IPS DF 19.7 (cell line): ENCODE results near the gene DNAJC5.

ENCODE experiments used
- DNase-seq: peaks from one replicate; pipeline ENCODE4 v3.0.0-alpha.2; 2013; ENCODE audit warnings: low read depth, low spot score

Gene DNAJC5

DNA sequence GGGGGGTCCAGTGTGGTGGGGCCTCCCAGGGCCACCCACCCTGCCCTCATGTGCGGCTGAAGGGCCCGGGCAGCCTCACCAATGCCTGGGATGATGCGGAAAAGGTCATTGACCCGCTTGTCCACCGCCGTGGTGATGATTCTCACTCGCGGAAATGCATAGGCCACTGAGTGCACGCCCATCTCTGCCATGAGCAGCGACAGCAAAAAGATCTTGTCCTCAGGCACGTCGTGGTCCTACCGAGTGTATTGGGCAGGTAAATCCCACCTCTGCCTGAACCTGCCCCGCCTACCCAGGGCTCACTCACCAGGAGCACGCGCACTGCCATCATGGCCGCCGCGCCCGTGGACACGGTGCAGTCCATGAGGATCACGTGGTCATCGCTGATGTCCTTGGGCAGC, 45.1 kb downstream of the DNAJC5 start:
- DNase-seq, result no peak

DNA sequence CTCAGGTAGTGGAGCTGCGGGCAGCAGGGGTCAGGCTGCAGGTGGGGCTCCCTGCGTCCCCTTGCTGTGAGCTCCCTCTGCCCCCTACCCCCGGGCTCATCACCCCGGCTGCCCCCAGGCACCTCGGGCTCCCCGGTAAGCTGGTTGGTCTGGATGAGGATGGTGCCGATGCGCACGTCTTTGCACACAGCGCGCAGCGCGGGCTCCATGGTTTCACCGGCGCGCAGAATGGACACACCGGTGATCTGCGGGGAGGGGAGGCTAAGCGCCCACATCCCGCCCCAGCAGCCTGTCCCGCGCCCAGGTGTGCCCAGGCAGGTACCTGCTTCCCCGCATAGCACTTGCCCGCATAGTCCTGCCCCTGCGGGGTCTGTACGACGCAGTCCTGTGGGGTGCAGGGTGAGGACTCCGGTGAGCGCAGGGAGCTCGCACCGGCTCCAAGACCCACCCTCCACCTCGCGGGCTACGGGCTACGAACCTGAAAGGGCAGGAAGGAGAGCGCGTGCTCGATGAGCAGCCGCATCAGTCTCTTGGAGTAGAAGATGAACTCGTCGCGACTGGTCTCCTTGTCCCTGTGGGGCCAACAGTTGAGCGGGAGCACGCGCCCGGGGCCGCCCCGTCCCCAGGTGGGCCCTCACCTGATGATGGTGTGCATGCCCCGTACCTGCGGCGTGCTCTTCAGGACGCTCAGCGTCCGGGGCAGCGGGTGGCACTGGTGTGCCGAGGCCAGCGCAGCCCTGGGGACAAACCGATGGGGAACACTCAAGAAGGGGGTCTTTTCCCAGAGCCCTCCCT, 45.7 kb downstream of the DNAJC5 start:
- DNase-seq, result no peak

DNA sequence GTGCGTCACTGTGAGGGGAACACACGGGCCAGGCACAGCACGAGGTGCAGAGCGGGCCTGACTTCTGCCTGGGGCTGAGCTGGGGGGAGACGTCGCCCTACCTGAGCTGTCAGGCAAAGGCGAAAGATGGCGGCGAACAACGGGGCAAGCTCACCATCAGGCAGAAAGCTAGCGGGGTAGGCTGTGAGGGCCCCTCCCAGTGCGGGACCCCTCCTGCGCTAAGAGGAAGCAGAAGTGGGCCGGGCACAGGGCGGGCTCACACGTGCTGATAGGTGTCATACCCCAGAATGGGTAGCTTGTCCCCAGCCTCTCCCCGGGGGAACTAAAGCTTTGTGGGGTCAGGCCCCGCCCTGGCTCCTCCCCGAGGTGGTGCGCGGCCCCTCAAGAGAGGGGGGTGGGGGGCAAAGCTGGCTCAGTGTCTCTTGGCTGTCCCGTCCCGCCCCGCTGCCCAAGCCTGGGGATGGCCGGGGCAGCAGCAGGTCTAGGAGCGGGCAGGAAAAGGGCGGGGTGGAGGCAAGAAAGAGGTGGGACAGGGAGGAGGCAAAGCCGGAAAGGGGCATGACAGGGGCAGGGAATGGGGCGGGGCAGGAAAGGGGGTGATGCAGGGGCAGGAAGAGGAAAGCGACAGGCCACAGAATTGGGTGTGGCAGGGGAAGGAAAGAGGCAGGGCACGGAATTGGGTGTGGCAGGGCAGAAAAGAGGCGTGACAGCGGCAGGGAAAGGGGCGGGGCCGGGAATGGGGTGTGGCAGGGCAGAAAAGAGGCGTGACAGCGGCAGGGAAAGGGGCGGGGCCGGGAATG, 46.6 kb downstream of the DNAJC5 start:
- DNase-seq, result no peak

DNA sequence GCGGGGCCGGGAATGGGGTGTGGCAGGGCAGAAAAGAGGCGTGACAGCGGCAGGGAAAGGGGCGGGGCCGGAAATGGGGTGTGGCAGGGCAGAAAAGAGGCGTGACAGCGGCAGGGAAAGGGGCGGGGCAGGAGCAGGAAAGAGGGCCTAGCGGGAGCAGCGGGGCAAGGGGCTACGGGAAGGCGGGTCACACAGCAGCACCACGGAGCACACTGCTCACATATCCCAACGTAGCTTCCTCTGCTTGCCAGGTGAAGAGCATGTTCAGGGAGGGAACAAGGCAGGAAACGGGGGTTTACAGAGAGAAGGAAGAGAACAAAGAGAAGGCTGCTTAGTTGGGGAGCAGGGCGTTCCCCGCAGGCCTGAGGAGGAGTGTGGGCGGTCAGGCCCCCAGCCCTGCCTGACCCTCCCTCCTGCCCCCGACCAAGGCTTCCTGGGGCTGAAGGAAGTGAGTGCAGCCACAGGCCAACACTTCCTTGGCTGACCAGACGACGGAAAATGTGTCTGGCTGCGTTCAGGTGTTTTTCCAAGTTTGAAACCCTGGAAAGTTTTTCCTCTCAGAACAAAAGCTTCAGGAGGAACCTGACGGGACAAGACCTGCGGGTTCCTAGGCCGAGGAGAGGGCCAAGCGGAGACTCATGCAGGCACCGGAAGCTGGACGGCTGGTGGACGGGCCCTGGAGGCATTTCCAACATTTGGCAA, 47.5 kb downstream of the DNAJC5 start:
- DNase-seq, result no peak

DNA sequence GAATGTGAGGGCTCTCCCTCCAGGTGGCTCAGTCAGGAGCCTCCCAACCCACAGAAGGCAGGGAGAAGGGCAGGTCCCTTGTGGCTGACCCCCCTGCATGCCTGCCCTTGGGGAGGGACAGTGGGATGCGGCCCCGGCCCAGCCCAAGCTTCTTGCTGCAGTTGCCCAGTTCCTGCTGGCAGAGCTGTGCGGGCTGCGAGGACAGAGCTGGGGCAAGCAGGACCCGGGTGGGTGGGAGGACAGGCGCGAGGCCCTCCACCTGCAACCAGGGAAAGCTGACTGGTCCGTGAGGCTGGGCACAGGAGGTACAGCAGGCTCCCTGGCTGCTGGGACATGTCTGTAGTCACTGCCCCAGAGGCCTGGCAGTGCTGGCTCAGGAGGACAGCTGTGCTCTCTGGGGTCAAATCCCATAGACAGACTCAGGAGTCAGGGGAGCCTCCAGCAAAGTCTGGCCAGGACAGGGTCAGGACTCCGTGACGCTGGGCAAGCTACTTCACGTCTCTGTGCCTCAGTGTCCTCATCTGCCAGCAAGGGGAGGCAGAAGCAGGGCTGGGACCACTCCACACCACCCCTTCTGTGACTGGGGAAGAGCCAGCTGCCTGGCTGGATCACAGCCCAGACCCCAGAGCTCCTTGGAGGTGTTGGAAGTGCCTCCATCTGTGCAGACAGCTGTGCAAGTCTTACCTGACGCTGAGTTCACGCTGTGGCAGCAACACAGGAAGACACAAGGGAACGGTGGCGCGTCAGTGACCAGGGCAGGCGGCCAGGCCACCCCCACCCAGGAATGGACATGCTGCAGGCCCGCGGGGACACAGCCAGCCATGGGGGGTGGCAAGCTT, 48.3 kb downstream of the DNAJC5 start:
- DNase-seq, result no peak

DNA sequence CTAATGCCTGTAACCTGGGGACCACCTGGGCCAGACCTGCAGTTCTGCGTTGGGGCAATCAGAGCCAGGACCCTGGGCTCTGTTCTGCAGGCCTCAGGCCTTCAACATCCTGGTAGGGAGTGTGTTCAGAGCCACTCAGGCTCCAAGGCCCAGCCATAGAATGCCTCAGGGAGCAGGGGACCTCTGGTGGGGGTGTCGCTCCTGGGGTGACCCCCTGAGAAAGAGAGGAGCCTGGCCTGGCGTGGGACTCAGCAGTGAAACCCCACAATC, 48.8 kb downstream of the DNAJC5 start:
- no peak for DNase-seq

DNA sequence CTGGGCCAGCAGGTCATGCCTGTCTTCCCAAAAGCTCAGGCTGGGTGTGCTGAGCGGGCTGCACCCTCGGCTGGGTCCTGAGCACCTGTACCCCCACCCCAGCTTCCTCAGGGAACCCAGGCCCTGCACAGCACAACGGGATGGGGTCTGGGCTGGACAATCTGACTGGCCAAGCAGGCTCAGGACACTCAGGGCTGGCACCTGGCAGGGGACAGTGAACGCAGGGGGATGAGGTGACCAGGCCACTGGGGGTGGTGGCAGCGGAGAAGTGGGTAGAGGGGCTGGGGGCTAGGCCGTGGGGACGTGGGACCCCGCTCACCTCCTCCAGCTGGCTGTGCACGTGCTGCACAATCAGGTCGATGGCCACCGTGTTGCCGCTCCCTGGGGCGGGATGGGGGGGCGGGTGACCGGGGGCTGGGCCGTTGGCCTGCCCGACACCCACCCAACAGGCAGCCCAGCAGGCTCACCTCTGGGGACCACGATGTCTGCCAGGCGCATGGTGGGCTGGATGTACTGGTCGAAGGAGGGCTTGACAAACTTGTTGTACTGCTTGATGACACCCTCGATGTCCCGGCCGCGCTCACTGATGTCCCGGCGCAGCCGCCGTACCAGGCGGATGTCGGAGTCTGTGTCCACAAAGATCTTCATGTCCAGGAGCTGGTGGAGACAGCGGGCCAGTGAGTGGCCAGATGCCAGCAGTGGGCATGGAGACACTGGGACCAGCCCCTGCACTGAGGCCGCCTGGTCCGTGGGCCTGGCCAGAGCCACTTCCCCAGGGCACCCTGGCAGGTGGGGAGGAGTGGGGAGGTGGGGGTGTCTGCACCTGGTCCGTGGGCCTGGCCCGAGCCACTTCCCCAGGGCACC, 49.4 kb downstream of the DNAJC5 start:
- DNase-seq, result no peak

DNA sequence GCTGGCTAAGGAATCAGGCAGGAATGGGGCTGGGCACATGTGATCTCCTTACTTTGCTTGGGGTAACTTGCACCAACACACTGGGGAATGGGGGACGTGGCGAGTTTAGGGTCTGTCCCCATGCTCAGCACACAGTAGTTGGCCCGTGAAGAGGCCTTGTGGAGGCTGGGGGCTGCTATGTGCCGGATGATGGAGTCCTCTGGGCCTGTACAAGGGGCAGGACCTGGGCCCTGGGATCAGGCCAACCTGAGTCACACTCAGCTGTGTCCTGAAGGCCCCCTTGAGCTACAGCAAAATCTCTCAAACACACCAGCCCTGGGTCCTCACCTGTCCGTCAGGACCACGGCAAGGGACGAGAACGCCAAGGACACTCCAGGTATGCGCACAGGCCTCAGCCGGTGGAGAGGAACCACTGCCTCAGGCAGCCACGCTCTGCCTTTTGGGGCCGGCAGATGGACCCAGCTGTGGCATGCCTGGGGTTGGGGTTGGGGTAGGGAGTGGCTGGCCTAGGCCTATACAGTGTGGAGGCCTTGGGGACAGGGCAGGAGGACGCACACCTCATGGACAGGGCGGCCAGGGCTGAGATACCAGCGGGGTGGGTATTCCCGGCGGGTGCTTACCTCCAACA, 50.2 kb downstream of the DNAJC5 start:
- no peak for DNase-seq

DNA sequence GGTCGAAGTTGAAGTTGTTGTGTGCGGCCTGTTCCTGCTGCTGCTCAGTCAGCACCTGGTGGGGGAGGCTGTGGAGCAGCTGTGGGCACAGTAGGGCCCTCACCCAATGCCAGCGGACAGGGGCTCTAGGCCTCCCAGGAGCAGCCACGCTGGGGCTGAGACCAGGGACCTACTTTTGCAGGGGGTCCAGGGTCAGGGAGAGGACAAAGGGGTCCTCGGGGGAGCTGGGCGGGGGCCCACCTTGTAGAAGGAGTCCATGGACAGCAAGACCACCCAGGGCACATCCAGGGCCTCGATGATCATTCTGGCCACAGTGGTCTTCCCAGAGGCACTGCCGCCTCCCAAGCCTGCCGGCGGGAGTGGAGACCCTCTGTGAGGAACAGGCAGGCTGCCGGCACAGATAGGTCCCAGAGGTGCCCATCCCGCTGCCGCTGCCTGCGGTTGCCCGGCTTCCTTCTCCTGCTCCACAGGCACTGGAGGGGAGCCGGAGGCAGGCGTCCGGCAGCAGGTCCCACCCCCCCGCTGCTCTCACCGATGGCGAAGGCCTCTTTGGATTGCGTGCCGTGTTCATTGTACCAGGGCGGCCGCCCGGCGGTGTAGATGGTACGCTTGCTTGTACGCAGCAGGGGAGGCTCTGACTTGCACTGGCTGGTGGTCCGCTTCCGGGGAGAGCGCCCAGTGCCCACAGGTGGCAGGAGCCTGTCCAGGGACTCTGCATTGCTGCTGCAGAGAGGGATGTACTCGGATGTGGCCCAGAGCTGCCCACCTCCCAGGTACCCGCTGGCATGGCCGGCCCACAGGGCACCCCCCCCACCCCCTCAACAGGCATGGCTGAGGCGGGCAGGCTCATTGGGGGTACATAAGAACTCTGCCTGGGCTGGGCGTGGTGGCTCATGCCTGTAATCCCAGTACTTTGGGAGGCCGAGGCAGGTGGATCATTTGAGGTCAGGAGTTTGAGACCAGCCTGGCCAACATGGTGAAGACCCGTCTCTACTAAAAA, 51.3 kb downstream of the DNAJC5 start:
- DNase-seq, result no peak

DNA sequence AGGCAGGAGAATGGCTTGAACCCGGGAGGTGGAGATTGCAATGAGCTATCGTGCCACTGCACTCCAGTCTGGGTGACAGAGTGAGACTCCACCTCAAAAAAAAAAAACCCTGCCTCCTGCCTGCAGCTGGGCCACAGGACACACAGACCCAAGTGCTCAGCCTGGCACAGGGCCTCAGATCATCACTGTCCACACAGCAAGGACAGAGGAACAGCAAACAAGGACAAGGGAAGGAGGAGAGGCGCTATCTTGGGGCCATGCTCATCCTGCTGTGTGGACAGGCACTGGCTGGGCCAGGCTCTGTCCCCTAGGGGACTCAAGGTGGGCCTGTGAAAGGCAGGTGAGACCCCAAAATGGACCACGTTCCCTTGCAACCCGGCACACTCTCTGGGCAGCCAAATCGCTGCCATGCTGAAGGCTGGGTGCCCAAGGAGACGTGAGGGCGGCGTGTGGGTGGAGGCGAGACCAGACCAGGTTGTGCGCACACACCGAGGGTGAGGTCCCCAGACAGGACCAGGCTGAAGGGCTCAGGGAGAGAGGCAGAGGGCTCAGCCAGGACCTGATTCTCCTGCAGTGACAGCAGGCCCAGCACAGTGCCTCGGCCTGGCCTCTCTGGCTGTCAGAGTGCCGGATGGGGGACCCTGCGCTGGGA, 52.2 kb downstream of the DNAJC5 start:
- no peak for DNase-seq

DNA sequence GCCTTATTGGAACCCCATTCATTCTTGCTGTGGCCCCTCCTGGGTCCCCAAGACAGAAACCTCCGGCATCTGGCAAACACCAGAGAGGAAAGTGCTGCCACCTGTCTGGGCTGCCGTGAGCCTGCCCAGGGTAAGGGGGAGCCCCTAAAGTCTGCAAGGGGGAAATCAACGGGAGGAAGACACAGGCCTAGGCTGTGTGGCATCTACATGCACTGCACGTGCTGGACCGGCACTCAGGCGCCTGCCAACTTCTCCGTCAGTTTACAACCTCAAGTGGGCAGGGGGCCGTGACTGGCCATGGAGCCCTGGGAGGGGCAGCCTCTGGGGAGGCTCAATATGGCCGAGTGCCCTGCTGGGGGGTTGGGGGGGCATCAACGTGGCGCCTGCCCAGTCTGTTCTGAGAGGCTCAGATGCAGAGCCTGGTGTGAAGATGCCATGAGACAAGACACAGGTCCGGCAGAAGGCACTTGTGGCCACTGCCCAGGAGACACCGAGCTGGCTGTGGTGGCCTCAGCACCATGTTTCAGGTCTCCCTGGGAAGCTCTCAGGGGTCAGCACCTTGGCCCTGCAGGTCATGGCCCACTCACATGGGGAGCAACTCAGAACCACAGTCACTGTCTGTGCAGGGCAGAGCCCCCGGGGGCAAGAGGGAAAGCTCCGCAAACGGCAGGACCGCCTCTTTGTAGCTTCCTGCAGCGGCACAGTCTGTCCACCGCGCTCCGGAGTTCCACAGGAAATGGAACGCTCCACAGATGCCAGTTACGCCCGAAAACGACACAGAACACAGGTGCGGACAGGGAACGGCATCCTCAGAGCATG, 52.9 kb downstream of the DNAJC5 start:
- DNase-seq, result no peak

DNA sequence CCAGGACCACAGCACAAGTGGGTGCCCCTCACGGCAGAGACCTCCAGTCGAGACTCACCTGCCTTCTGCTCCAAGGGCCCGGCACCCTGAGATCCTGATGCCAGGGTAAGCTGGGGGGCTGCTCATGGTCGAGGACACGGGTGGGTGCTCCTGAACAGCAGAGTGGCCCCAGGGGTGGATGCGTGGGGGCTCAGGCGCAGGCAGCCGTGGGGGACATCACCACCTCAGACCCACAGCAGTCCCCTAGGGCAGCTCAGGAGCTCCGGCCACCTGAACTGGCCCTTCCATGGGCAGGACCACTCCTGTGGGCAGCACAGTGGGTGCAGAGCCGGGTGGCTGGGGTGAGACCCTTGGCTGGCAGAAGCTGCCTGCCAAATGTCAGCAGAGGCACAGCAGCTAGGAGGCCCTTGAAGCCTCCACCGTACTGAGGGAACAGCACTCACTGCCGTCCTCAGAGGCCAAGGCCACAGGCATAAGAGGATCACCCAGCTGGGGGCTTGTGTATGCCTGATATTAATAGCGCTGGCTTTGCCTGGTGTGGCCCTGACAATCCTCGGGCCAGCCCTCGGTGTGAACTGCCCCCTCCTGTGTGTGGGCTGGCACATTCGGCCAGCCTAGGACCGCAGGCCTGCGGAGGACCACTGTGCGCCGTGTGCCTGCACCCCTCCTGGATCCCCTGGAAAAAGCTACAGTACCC, 55.9 kb downstream of the DNAJC5 start:
- DNase-seq, result no peak

DNA sequence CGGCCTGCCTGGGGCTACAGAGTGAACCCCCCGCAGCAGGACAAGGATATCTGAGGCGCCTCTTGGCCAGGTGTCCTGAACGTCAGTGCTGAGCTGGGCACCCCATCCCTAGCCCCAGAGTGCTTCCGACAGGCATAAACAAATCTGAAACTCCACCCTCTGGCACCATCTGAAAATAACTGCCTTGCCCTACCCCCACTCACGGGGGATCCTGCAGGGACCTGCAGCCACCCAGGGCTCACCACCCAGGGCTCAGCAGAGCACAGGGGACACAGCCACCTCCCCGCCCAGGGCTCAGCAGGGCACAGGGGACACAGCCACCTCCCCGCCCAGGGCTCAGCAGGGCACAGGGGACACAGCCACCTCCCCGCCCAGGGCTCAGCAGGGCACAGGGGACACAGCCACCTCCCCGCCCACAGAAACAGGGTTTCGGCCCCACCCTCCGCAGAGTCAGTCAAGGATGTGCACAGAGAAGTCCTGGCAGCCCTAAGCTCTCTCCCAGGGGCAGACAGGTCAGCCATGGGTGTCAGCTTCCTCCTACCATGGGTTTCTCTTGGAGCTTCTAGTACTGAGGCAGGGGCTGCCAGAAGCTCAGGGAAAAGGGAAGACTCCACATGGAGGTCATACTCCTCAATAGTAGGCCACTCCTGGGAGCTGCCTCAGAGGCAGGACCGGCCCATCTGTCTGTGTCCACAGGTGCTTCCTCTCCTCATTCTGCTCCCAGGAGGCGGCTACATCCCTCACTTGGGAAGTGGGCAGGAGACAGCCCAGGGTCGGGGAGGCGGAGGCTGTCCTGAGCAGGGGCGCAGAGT, 56.7 kb downstream of the DNAJC5 start:
- DNase-seq, result no peak

DNA sequence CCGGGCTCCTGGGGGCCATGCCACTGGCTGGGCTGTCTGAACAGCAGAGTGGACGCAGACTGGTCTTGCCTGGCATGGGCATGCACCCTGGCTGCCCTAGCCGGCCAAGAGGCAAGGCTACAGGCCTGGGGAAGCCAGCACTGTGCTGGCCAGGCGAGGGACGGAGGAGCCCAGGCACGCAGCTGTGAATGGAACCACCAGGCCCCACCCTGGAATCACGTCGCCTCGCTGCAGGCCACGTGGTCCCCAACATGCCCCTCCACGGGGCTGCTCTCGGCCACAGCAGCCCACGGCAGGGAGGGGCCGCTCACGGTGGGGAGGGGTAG, 57.2 kb downstream of the DNAJC5 start:
- DNase-seq, result no peak

DNA sequence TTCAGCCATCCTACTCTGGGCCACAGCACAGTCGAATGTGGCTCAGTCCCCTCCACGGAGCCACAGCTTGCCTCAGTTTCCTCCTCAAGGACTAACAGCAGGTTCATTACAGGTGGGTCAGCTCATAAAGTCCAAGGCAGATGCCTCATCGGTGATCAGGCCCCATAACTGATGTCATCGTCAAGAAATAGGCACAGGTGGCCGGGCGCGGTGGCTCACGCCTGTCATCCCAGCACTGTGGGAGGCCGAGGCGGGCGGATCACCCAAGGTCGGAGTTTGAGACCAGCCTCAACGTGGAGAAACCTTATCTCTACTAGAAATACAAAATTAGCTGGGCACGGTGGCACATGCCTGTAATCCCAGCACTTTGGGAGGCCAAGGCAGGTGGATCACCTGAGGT, 57.8 kb downstream of the DNAJC5 start:
- DNase-seq, result no peak

DNA sequence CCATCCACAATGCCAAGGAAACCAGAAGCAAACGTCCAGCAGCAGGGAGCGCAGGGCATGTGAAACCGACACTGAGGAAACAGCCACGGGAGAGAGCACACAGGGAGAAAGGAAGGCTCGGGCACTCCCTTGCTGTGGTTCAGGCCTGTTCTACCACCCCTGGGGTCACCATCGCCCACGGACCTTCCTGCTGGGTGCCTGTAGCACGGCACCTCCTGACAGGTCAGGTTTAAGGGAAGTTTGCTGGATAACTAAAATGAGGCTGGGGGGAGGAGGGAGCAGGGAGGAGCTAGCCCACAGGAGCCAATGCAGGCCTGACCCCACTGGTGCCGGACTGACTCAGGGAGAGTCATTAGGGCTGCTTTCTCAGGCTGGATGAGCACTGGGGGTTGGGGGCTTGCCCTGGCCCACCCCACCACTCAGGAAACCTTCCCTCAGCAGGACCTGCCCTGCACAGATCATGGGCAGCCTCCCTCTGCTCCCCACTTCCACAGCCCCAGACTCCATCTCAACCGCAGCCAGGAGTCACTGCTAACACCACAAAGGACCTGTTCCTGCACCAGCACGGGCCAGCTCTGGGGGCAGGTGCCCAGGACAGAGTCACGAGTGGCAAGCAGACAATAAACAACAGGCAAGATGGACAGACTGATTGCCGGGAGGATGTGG, 59.0 kb downstream of the DNAJC5 start:
- DNase-seq, result no peak
